Measurements from ENCODE around the gene SAP30L. TPM values are rescaled to one million over a fixed set of nuclear protein-coding genes. Genes with fewer than 3 reads are reported as not detected.

SAP30L gene
- total RNA-seq, 2 experiments from 2014 or later, result 29.3 to 30.3 TPM

DNA sequence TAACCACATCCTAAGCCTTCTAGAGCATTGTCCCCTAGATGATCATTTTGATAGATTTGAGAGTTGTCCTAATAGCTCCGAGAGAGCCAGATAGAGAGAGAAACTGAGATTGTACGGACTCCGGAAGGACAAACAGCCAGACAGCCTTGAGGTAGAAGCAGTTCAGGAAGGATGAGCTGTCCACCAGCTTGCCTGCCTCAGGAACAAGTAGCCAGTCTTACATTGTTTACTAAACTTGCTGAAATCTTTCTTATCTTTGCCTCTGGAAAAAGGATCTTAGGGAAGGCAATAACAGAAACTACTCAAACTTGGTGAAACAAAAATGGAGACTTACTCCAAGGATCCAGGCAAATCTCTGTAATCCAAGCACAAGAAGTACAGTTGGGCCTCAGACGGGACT lies 39.0 kb upstream of the SAP30L start:
- H3K36me3 Mint-ChIP-seq (ENCODE audit: low read depth), result peaks cover 8% of the 10 kb centered on the region
- H3K4me3 Mint-ChIP-seq, result no peak overlapping the region
- H3K27ac Mint-ChIP-seq, result no peak overlapping the region
- intact Hi-C loops (cut with micrococcal nuclease), result no loop called here
- DNase-seq, result no peak
- peaks cover 10% of the 10 kb centered on the region for H3K4me1 Mint-ChIP-seq (ENCODE audit: low read depth)
- CTCF ChIA-PET, result interaction anchor here (6.2 kb wide), 1 partner anchor 332 kb away, joined by 113 read pairs; no protein-coding TSS in a partner anchor
- H3K9me3 Mint-ChIP-seq, result no peaks in the 10 kb centered on the region
- no peaks in the 10 kb centered on the region for H3K27me3 Mint-ChIP-seq (ENCODE audit: low read depth)

DNA sequence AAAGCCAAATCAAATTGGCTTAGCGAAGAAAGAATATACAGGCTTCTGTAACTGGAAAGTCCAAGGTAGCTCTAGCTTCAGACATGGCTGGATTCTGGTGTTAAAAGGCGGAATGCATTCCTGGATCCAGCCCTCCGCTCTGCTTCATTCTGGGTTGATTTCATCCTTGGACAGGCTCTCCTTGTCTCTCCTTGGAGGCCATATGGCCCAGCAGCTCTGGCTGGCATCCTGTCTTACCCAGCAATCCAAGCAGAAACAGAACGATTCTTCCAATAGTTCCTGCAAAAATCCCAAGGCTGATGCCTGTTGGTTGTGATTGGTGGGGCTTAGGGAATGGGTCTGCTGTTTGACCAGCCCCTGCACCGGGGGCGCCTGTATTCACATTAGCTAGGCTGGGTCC lies 37.0 kb upstream of the SAP30L start:
- CTCF ChIA-PET, result interaction anchor here (0.8 to 6.2 kb wide), 3 partner anchors 14 to 444 kb away, joined by 5 to 113 read pairs (median 11); no protein-coding TSS in a partner anchor
- Mint-ChIP-seq H3K4me1 (ENCODE audit: low read depth) (peaks cover 10% of the 10 kb centered on the region), H3K27me3 (ENCODE audit: low read depth) (no peaks in the 10 kb centered on the region), H3K36me3 (ENCODE audit: low read depth) (peaks cover 14% of the 10 kb centered on the region), H3K4me3 (no peak overlapping the region), H3K27ac (no peak overlapping the region), H3K9me3 (no peaks in the 10 kb centered on the region)
- intact Hi-C loops (cut with micrococcal nuclease), result no loop called here
- no peak for DNase-seq

DNA sequence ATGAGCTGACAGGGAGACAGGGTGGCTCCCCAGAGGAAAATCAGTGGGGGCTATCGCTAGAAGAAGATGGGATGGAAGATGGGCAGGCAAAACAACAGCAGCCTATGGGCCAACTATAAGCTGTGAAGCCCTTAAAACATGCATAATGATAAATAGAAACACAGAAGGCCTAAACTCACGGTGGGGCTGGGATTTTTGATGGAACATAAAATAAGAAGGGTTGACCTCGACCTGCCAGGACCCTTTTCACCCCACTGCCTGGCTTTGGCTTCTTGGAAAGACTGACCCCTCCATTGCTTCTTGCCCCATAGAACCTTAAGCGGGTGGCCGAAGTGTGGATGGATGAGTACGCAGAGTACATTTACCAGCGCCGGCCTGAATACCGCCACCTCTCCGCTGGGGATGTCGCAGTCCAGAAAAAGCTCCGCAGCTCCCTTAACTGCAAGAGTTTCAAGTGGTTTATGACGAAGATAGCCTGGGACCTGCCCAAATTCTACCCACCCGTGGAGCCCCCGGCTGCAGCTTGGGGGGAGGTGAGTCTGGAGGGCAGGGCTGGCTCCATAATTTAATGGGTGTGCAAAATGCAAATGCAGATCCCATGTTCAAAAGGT lies 36.5 kb upstream of the SAP30L start:
- Mint-ChIP-seq H3K27ac (no peak overlapping the region), H3K4me3 (no peak overlapping the region), H3K9me3 (no peaks in the 10 kb centered on the region), H3K27me3 (ENCODE audit: low read depth) (no peaks in the 10 kb centered on the region), H3K4me1 (ENCODE audit: low read depth) (peaks cover 9% of the 10 kb centered on the region), H3K36me3 (ENCODE audit: low read depth) (peaks cover 14% of the 10 kb centered on the region)
- CTCF ChIA-PET, result interaction anchor here (0.8 to 6.2 kb wide), 3 partner anchors 13 to 445 kb away, joined by 5 to 113 read pairs (median 11); no protein-coding TSS in a partner anchor
- DNase-seq, result no peak
- intact Hi-C loops (cut with micrococcal nuclease), result no loop called here

DNA sequence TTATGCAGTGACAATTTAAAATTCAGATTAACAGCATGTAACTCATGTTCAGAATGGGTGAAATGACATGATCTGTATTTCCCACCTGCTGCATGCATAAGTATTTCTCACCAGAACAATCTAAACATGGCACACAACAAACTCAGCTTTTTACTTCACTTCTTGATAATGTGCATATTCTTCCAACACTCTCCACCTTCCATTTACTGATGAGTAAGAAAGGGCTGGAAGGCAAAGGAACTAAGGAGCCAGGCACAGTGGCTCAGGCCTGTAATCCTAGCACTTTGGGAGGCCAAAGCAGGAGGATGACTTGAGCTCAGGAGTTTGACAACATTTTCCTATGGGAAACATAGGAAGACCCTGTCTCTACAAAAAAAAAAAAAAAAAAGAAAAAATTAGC lies 35.8 kb upstream of the SAP30L start:
- Mint-ChIP-seq H3K27me3 (ENCODE audit: low read depth) (no peaks in the 10 kb centered on the region), H3K4me3 (no peak overlapping the region), H3K36me3 (ENCODE audit: low read depth) (peaks cover 15% of the 10 kb centered on the region), H3K27ac (no peak overlapping the region), H3K4me1 (ENCODE audit: low read depth) (peaks cover 6% of the 10 kb centered on the region), H3K9me3 (no peaks in the 10 kb centered on the region)
- CTCF ChIA-PET, result no interaction called here
- no peak for DNase-seq
- intact Hi-C loops (cut with micrococcal nuclease), result no loop called here

DNA sequence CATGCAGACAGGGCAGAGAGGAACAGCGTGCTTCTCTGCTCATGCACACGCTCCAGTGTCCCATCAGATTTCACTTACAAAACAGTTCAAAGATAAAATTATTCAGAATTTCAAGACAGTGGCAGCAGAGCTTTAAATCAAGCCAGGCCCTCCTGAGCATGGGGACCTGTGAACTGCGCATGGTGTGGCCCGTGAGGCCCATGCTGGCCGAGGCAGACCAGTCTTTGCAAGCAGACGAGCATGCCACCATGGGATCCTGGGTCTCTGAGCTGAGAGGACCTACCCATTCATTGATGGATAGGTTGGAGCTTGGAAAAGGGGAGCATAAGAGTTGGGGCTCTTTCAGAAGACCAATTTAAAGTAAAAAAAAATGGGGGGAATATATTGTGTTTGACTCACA lies 35.0 kb upstream of the SAP30L start:
- no peak for DNase-seq
- intact Hi-C loops (cut with micrococcal nuclease), result no loop called here
- CTCF ChIA-PET, result no interaction called here
- Mint-ChIP-seq H3K27ac (no peak overlapping the region), H3K4me3 (no peak overlapping the region), H3K27me3 (ENCODE audit: low read depth) (no peaks in the 10 kb centered on the region), H3K9me3 (no peaks in the 10 kb centered on the region), H3K36me3 (ENCODE audit: low read depth) (peaks cover 15% of the 10 kb centered on the region), H3K4me1 (ENCODE audit: low read depth) (no peaks in the 10 kb centered on the region)

DNA sequence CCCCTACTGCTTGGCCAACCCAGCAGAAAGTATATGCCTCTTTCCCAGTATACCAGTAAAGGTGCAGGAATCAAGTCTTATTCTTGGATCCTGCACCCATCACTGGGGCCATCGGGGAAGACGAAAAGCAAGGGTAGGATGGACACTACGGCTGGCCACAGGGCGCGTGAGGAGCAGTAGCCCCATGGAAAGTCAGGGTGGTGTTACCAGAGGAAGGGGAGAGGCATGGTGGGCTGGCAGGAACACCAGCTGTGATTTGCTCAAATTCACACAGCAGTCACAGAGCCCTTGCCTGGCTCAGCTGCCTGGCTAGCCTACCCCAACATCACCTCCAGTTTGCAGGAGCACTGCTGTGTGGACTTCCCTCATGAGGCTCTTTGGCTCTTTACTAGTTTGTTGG lies 34.5 kb upstream of the SAP30L start:
- Mint-ChIP-seq H3K36me3 (ENCODE audit: low read depth) (peaks cover 15% of the 10 kb centered on the region), H3K27ac (no peak overlapping the region), H3K27me3 (ENCODE audit: low read depth) (no peaks in the 10 kb centered on the region), H3K4me3 (no peak overlapping the region), H3K9me3 (no peaks in the 10 kb centered on the region), H3K4me1 (ENCODE audit: low read depth) (no peaks in the 10 kb centered on the region)
- CTCF ChIA-PET, result no interaction called here
- intact Hi-C loops (cut with micrococcal nuclease), result no loop called here
- no peak for DNase-seq

DNA sequence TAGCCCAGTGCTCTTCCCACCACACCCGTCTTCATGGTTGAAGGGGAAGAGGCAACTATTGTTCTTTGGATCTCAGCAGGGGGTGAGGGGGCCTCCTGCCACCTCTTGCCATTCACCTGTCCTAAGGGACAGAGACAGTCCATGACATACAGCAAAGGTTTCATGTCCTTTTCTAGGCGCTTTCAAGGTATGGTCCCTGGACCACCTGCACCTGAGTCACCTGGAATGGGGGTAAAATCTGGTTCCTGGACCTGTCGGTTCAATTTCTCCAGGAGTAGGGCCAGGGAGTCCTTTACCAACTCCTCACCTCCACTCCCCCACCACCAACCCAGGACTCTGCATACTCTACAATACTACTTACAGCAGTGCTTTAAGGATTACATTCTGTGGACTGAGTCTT lies 33.5 kb upstream of the SAP30L start:
- Mint-ChIP-seq H3K36me3 (ENCODE audit: low read depth) (peaks cover 15% of the 10 kb centered on the region), H3K4me3 (no peak overlapping the region), H3K27ac (no peak overlapping the region), H3K4me1 (ENCODE audit: low read depth) (no peaks in the 10 kb centered on the region), H3K9me3 (no peaks in the 10 kb centered on the region), H3K27me3 (ENCODE audit: low read depth) (no peaks in the 10 kb centered on the region)
- CTCF ChIA-PET, result no interaction called here
- DNase-seq, result no peak
- intact Hi-C loops (cut with micrococcal nuclease), result no loop called here

DNA sequence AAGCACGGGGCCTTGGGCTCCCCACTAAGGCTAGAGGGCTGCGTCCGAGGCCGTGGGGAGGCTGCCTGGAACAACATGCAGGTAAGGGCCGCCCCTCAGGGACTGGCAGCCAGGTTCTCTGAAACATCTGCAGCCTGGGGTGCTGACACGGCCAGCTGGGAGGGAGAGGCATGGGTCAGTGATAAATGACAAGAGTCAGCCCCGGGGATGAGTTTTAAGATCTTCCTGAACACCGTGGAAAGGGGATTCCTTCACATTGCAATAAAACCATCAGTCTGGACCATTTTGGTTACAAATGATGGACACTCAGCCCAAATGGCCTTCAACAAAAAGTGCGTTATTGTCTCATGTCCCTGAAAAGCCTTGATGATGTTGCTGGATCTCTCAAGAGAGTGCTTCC lies 32.9 kb upstream of the SAP30L start:
- CTCF ChIA-PET, result no interaction called here
- no peak overlapping the region for H3K27ac Mint-ChIP-seq

DNA sequence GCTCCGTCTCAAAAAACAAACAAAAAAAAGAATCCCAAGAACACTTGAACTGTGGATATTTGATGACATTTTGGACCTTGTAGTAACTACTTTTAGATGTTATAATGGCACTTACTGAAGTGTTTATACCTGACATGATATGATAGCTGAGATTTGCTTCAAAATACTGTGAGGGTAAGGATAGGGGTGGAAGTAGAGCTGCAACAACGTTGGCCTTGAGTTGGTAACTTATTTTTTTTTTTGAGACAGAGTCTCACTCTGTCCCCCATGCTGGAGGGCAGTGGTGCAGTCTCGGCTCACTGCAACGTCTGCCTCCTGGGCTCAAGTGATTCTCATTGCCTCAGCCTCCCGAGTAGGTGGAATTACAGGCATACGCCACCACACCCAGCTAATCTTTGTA lies 30.7 kb upstream of the SAP30L start:
- H3K4me3 Mint-ChIP-seq, result no peak overlapping the region
- no peaks in the 10 kb centered on the region for H3K9me3 Mint-ChIP-seq
- intact Hi-C loops (cut with micrococcal nuclease), result no loop called here
- H3K27me3 Mint-ChIP-seq (ENCODE audit: low read depth), result no peaks in the 10 kb centered on the region
- CTCF ChIA-PET, result interaction anchor here (0.6 to 1.1 kb wide), 2 partner anchors 10 to 200 kb away, joined by 3 to 4 read pairs; no protein-coding TSS in a partner anchor
- no peak overlapping the region for H3K27ac Mint-ChIP-seq
- no peaks in the 10 kb centered on the region for H3K4me1 Mint-ChIP-seq (ENCODE audit: low read depth)
- peaks cover 18% of the 10 kb centered on the region for H3K36me3 Mint-ChIP-seq (ENCODE audit: low read depth)
- no peak for DNase-seq

More for the DNA sequence above, 32.9 kb upstream of the SAP30L start:
- Mint-ChIP-seq H3K4me3 (no peak overlapping the region), H3K9me3 (no peaks in the 10 kb centered on the region), H3K4me1 (ENCODE audit: low read depth) (no peaks in the 10 kb centered on the region), H3K27me3 (ENCODE audit: low read depth) (no peaks in the 10 kb centered on the region), H3K36me3 (ENCODE audit: low read depth) (peaks cover 16% of the 10 kb centered on the region)
- no peak for DNase-seq
- intact Hi-C loops (cut with micrococcal nuclease), result no loop called here

DNA sequence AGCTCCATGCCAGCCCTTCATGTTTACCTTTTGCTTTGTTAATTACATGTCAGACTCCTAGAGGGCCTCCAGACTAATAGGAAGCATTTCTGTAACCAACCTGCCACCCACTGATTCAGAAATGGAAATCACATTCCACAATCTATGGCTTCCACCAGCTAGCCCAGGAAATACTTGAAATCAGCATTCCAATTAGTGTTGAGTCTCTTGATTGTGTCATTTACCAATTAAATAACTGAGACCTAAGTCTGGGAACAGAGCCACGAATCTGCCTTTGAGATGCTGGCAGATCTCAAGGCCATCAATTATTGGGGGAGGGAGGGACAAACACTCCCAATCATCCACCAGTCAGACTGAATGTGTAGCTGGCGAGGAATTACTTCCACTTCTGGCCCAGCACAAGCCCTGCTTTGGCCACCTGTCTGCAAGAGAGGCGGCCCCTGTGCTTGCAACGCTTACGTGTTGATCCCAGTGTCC lies 27.4 kb upstream of the SAP30L start:
- intact Hi-C loops (cut with micrococcal nuclease), result no loop called here
- Mint-ChIP-seq H3K4me1 (ENCODE audit: low read depth) (no peaks in the 10 kb centered on the region), H3K9me3 (peaks cover 3% of the 10 kb centered on the region), H3K27me3 (ENCODE audit: low read depth) (no peaks in the 10 kb centered on the region), H3K36me3 (ENCODE audit: low read depth) (peaks cover 17% of the 10 kb centered on the region), H3K27ac (no peak overlapping the region), H3K4me3 (no peak overlapping the region)
- DNase-seq, result no peak
- CTCF ChIA-PET, result no interaction called here

DNA sequence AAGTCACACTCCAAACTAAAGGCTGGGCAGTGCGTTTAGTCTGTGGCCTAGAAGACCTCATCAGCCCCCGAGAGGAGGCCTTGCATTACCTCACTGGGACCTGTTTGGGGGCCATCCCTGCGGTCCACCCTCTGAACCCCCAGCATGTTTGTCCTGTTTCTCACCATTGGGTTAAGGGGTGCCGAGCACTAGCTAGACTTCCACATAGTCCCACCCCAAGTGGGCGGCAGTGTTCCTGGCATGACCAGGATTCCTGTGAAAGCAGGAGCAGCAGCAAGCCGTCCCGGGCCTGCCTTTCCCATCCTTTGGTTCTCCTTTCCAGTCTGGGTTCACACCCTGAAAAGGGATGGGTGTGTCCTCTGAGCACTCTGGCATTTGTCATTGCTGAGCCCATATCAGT lies 26.6 kb upstream of the SAP30L start:
- peaks cover 7% of the 10 kb centered on the region for H3K9me3 Mint-ChIP-seq
- no peak overlapping the region for H3K4me3 Mint-ChIP-seq
- H3K4me1 Mint-ChIP-seq (ENCODE audit: low read depth), result no peaks in the 10 kb centered on the region
- no peaks in the 10 kb centered on the region for H3K27me3 Mint-ChIP-seq (ENCODE audit: low read depth)
- H3K27ac Mint-ChIP-seq, result no peak overlapping the region
- intact Hi-C loops (cut with micrococcal nuclease), result no loop called here
- H3K36me3 Mint-ChIP-seq (ENCODE audit: low read depth), result peaks cover 20% of the 10 kb centered on the region
- CTCF ChIA-PET, result no interaction called here
- DNase-seq, result no peak

DNA sequence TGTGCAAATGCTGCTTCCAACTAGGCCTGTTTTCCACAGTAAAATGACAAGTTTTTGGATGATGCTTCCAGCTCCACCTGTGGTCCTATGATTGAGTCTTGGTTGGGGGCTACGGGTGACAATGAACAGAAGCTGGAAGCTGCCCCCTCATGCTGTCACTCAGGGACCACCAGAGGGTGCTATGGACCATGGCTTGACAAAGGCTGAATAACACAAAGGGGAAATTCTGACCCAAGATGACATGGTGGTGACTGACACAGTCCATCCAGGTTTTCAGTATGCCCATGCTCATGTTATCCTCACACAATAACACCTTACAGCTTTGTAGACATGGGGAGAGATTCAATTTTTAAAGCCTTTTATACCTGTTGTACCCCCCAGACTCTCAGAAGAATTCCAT lies 23.9 kb upstream of the SAP30L start:
- H3K27me3 Mint-ChIP-seq (ENCODE audit: low read depth), result no peaks in the 10 kb centered on the region
- H3K27ac Mint-ChIP-seq, result no peak overlapping the region
- intact Hi-C loops (cut with micrococcal nuclease), result loop anchor here (2.0 kb wide), 1 partner anchor 45 kb away; no protein-coding TSS in a partner anchor
- H3K36me3 Mint-ChIP-seq (ENCODE audit: low read depth), result peaks cover 24% of the 10 kb centered on the region
- H3K9me3 Mint-ChIP-seq, result peaks cover 7% of the 10 kb centered on the region
- CTCF ChIA-PET, result interaction anchor here (0.8 to 2.8 kb wide), 10 partner anchors 8 to 349 kb away, joined by 3 to 11 read pairs (median 3); no protein-coding TSS in a partner anchor
- peaks cover 2% of the 10 kb centered on the region for H3K4me1 Mint-ChIP-seq (ENCODE audit: low read depth)
- H3K4me3 Mint-ChIP-seq, result no peak overlapping the region
- peak; percentile 43 for DNase-seq

DNA sequence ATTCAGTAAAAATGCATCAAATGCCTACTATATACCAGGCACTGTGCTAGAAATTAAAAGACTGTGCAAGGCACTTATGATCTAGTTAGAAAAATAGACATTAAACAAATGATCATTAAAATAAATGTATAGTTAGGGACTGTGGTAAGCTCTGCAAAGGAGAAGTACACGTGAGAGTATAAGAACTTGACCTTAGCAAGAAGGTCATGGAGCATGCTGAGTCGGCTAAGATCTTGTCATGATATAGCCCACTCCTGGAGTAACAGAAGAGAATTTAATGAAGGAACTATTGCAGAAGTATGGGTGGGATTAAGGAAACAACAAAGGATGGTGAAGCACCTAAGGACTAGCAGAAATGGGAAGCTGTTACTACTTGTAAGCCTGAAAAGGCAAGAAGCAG lies 23.5 kb upstream of the SAP30L start:
- CTCF ChIA-PET, result interaction anchor here (1.0 to 2.8 kb wide), 7 partner anchors 8 to 350 kb away, joined by 3 to 11 read pairs (median 4); no protein-coding TSS in a partner anchor
- peaks cover 27% of the 10 kb centered on the region for H3K36me3 Mint-ChIP-seq (ENCODE audit: low read depth)

More for the DNA sequence above, 23.5 kb upstream of the SAP30L start:
- intact Hi-C loops (cut with micrococcal nuclease), result loop anchor here (2.0 kb wide), 1 partner anchor 45 kb away; no protein-coding TSS in a partner anchor
- Mint-ChIP-seq H3K4me1 (ENCODE audit: low read depth) (peaks cover 2% of the 10 kb centered on the region), H3K27ac (no peak overlapping the region), H3K27me3 (ENCODE audit: low read depth) (no peaks in the 10 kb centered on the region), H3K4me3 (no peak overlapping the region), H3K9me3 (peaks cover 9% of the 10 kb centered on the region)
- DNase-seq, result no peak

Data from activated naive CD4-positive, alpha-beta T cell treated with anti-CD3 and anti-CD28 coated beads for 36 hours (primary cell).